Coronary artery (tissue), 2 donors: ENCODE data around the gene LRRC34.

Source experiments
- DNase-seq: peaks from one replicate; pipeline ENCODE4 v3.0.0-alpha.2; 2017; ENCODE audit warnings: low spot score
- H3K27ac ChIP-seq, 2 donors: fragments of 200-600 bp; sonication (generic); one replicate each; pipeline ENCODE4 v1.5.1; 2016 to 2019
- H3K4me3 ChIP-seq: fragments of 200-600 bp; sonication (generic); 2 replicates; pipeline ENCODE4 v1.5.1; 2016; ENCODE audit warnings: mild to moderate bottlenecking, moderate library complexity
- CTCF ChIP-seq: fragments of 200-600 bp; sonication (generic); IDR thresholded peaks from one replicate; pipeline ENCODE4 v1.5.1; 2019; ENCODE audit warnings: antibody characterized with exemption

Gene LRRC34

GRCh38 chr3:169769287-169770181, 43.2 kb downstream of the LRRC34 start, which contains the start of gene ACTRT3:
Gene ACTRT3 (minus strand): TSS chr3:169769561. CDS start chr3:169769520, 41 bp downstream.
- Histone ChIP-seq H3K27ac (peak within 1 kb of the TSS; percentile 78 to 93), H3K4me3 (peak within 1 kb of the TSS; percentile 78)
- no peak for TF ChIP-seq CTCF
- DNase-seq: peak; percentile 77

- no peak for TF ChIP-seq CTCF
- Histone ChIP-seq H3K4me3 (peak within 1 kb of the TSS; percentile 81), H3K27ac (peak within 1 kb of the TSS; percentile 96 to 97)
- peak; percentile 97 for DNase-seq
Observed at GRCh38 chr3:169764882-169765612, 47.7 kb downstream of the LRRC34 start, which contains the start of gene TERC. Gene TERC (minus strand): TSS chr3:169765060.

- no peak for TF ChIP-seq CTCF
- peak; percentile 88 for DNase-seq
- peak overlapping the region; percentile 96 to 97 for H3K27ac ChIP-seq
- H3K4me3 ChIP-seq: peak overlapping the region; percentile 81
Observed at GRCh38 chr3:169764312-169764881, 48.3 kb downstream of the LRRC34 start.

- no peak for DNase-seq
- Histone ChIP-seq H3K27ac (no peak overlapping the region), H3K4me3 (no peak overlapping the region)
- no peak for TF ChIP-seq CTCF
Observed at GRCh38 chr3:169760479-169760878, 52.2 kb downstream of the LRRC34 start.

- Histone ChIP-seq H3K27ac (no peak overlapping the region), H3K4me3 (no peak overlapping the region)
- TF ChIP-seq CTCF: no peak
- no peak for DNase-seq
Observed at GRCh38 chr3:169759256-169759655, 53.4 kb downstream of the LRRC34 start.

GRCh38 chr3:169758359-169758994, 54.2 kb downstream of the LRRC34 start:
- no peak overlapping the region for H3K27ac ChIP-seq
- H3K4me3 ChIP-seq: no peak overlapping the region
- DNase-seq: no peak
- no peak for TF ChIP-seq CTCF
